ENCODE results near the gene SF3A1.

DNA sequence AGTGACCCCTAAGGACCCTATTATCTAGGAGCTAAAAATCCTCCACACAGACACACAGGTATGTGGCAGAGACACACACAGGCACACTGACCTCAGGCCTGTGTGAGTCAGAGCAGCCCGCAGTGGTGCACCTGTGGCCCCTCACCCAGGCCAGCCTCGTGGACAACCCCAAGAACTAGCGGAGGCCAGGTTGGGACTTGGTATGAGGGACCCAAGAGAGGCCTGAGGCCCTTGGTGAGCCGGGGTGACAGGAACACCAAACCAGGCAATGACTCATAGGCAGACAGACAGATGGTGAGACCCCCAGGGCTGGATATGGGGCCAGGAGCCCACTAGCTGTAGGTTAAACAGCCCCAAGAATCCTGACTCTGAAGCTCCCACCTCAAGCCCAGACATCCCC is 73.4 kb downstream of the SF3A1 start:
- TF ChIP-seq POLR2AphosphoS5 (IDR thresholded peaks at IDR 0.05; ENCODE audit: low read depth, low read length), result no peak
- no peak for TF ChIP-seq POLR2A (IDR thresholded peaks at IDR 0.05; ENCODE audit: low read depth, low read length)
